Neural crest cell (in vitro differentiated cells): ENCODE data around the gene ATXN7L1. TPM values are rescaled to one million over a fixed set of nuclear protein-coding genes. Genes with fewer than 3 reads are reported as not detected.
"Not testable (repeated sequence)": the region's sequence is repeated elsewhere in the genome, so short reads cannot be mapped to it uniquely, and the experiment has no call there.

Experiments used
- DNase-seq: peaks from one replicate; pipeline ENCODE4 v3.0.0; 2021; ENCODE audit warnings: low read depth, mixed read lengths, low spot score
- H3K27ac Mint-ChIP-seq: one replicate; pipeline ENCODE4 v1.8.0; 2021; ENCODE audit warnings: mild to moderate bottlenecking, mixed read lengths; ENCODE audit not compliant: unreplicated experiment
- H3K27me3 Mint-ChIP-seq: 2 replicates; pipeline ENCODE4 v1.8.0; 2021; ENCODE audit warnings: low read depth, mild to moderate bottlenecking, mixed read lengths
- H3K36me3 Mint-ChIP-seq: 2 replicates; pipeline ENCODE4 v1.8.0; 2021; ENCODE audit warnings: low read depth, mild to moderate bottlenecking, mixed read lengths
- H3K4me1 Mint-ChIP-seq: 2 replicates; pipeline ENCODE4 v1.8.0; 2021; ENCODE audit warnings: mixed read lengths
- H3K4me3 Mint-ChIP-seq: one replicate; pipeline ENCODE4 v1.8.0; 2021; ENCODE audit warnings: mild to moderate bottlenecking, mixed read lengths
- H3K9me3 Mint-ChIP-seq: 2 replicates; pipeline ENCODE4 v1.8.0; 2021; ENCODE audit warnings: mixed read lengths
- CTCF ChIP-seq: fragments of 200-600 bp; sonication (generic); conservative IDR thresholded peaks from 2 replicates; pipeline ENCODE4 v1.5.0; 2021; ENCODE audit warnings: antibody characterized with exemption, mild to moderate bottlenecking
- total RNA-seq: library from RNA; stranded (reverse); gene quantifications from 2 replicates; pipeline ENCODE4 v1.2.1, GENCODE V29; 2021

ATXN7L1 gene
- total RNA-seq, 1 donor from 2014 or later: 14.4 TPM

- no peak for DNase-seq
- no peak overlapping the region for H3K27ac Mint-ChIP-seq
- TF ChIP-seq CTCF: no peak
- no peaks in the 10 kb centered on the region for H3K27me3 Mint-ChIP-seq
- peaks cover 3% of the 10 kb centered on the region for H3K9me3 Mint-ChIP-seq
- peaks cover 19% of the 10 kb centered on the region for H3K36me3 Mint-ChIP-seq
- no peak overlapping the region for H3K4me3 Mint-ChIP-seq
- H3K4me1 Mint-ChIP-seq: peaks cover 12% of the 10 kb centered on the region
These were observed 171.0 kb downstream of the ATXN7L1 start for GRCh38 chr7:105705427-105705826.

- Mint-ChIP-seq H3K27me3 (no peaks in the 10 kb centered on the region), H3K27ac (no peak overlapping the region), H3K4me1 (peaks cover 12% of the 10 kb centered on the region), H3K36me3 (peaks cover 8% of the 10 kb centered on the region), H3K4me3 (no peak overlapping the region), H3K9me3 (no peaks in the 10 kb centered on the region)
- DNase-seq: no peak
- TF ChIP-seq CTCF: no peak
These were observed 173.0 kb downstream of the ATXN7L1 start for GRCh38 chr7:105703207-105703930.

- no peak for DNase-seq
- no peak for TF ChIP-seq CTCF
- no peaks in the 10 kb centered on the region for H3K27me3 Mint-ChIP-seq
- no peak overlapping the region for H3K27ac Mint-ChIP-seq
- H3K9me3 Mint-ChIP-seq: no peaks in the 10 kb centered on the region
- H3K4me3 Mint-ChIP-seq: no peak overlapping the region
- H3K36me3 Mint-ChIP-seq: peaks cover 7% of the 10 kb centered on the region
- peaks cover 4% of the 10 kb centered on the region for H3K4me1 Mint-ChIP-seq
These were observed 176.7 kb downstream of the ATXN7L1 start for GRCh38 chr7:105699568-105700236.

DNA sequence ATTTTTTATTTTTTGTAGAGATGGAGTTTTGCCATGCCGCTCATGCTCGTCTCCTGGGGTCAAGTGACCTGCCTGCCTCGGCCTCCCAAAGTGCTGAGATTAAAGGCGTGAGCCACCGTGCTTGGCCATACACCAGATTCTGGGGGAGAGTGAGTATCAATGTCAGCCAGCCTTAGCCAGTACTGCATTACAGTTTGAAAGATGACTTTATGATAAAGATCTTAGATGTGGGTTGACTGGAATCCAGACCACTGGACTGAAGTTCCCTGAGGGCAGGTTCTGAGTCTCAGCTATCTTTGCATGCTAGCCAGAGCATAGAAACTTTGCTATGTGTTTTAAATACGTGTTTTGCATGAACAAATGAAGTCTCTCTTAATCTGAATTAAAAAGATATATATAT, 177.9 kb downstream of the ATXN7L1 start:
- Mint-ChIP-seq H3K27ac (no peak overlapping the region), H3K4me1 (no peaks in the 10 kb centered on the region), H3K4me3 (no peak overlapping the region), H3K36me3 (peaks cover 7% of the 10 kb centered on the region), H3K9me3 (no peaks in the 10 kb centered on the region), H3K27me3 (no peaks in the 10 kb centered on the region)
- no peak for TF ChIP-seq CTCF
- DNase-seq: no peak

DNA sequence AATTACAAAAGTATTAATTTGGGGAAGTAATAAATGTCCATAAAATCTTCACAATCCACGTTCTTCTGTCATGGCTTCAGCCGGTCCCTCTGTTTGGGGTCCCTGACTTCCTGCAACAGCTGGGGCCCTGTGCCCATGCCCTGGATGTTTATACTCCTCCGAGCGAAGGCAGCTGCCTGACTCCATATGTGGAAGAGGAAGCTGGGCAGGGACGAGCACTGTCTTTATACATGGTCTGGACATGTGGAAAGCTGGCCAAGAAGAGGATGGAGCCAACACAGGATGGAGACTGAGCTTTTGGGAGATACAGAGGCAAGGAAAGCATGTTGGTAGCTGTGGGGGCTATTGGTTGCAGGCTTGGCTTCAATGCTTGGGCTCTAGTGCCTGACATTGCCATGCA, 178.6 kb downstream of the ATXN7L1 start:
- Mint-ChIP-seq H3K4me1 (no peaks in the 10 kb centered on the region), H3K9me3 (no peaks in the 10 kb centered on the region), H3K36me3 (peaks cover 7% of the 10 kb centered on the region), H3K27ac (no peak overlapping the region), H3K4me3 (no peak overlapping the region), H3K27me3 (no peaks in the 10 kb centered on the region)
- no peak for TF ChIP-seq CTCF
- no peak for DNase-seq

- H3K36me3 Mint-ChIP-seq, H3K27me3 Mint-ChIP-seq, H3K4me1 Mint-ChIP-seq, H3K4me3 Mint-ChIP-seq, DNase-seq, H3K27ac Mint-ChIP-seq, H3K9me3 Mint-ChIP-seq: not testable (repeated sequence)
These were observed 179.2 kb downstream of the ATXN7L1 start for GRCh38 chr7:105697169-105697568.
